ENCODE measurements around the gene MYADML2. TPM values are rescaled to one million over a fixed set of nuclear protein-coding genes. Genes with fewer than 3 reads are reported as not detected.
A peak's percentile ranks its signal among the peaks of the same experiment; 100 is the strongest.

Gene MYADML2
- total RNA-seq, 1 experiment from 2014 or later, result 0.46 TPM

DNA sequence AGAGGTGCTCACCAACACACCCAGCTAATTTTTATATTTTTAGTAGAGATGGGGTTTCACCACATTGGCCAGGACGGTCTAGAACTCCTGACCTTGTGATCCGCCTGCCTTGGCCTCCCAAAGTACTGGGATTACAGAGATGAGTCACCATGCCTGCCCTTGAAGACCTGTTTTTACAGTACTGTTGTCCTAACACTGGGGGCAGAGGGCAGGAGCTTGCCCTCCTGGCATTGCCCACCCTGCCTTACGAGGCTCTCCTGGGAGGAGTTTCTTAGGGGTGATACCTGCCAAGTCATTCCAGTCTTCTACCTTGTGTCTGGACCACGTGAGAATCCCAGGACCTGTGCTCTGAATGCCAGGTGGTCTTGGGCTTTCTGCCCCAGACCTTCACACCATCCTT is 33.1 kb upstream of the MYADML2 start:
- Mint-ChIP-seq H3K4me3 (peak overlapping the region; percentile 25; the same call in 1 of the 2 replicates), H3K9me3 (peaks cover under 1% of the 10 kb centered on the region; the same call in 1 of the 2 replicates), H3K27me3 (ENCODE audit: low read depth) (peaks cover 18% of the 10 kb centered on the region), H3K36me3 (peaks cover 17% of the 10 kb centered on the region), H3K4me1 (peaks cover 6% of the 10 kb centered on the region; the same call in 1 of the 2 replicates), H3K27ac (peak overlapping the region; percentile 65; the same call in 1 of the 2 replicates)
- no peak for TF ChIP-seq SOX15 (CRISPR knock-in tag; IDR thresholded peaks at IDR 0.05)
- no peak for TF ChIP-seq NFYB (CRISPR knock-in tag; conservative IDR thresholded peaks at IDR 0.05; ENCODE audit: low read depth)
- no peak for TF ChIP-seq TEAD1 (CRISPR knock-in tag; IDR thresholded peaks at IDR 0.05)
- TF ChIP-seq, protein P1, sequence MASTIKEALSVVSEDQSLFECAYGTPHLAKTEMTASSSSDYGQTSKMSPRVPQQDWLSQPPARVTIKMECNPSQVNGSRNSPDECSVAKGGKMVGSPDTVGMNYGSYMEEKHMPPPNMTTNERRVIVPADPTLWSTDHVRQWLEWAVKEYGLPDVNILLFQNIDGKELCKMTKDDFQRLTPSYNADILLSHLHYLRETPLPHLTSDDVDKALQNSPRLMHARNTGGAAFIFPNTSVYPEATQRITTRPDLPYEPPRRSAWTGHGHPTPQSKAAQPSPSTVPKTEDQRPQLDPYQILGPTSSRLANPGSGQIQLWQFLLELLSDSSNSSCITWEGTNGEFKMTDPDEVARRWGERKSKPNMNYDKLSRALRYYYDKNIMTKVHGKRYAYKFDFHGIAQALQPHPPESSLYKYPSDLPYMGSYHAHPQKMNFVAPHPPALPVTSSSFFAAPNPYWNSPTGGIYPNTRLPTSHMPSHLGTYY (CRISPR knock-in tag; IDR thresholded peaks at IDR 0.05), result no peak
- no peak for TF ChIP-seq FOXK1 (CRISPR knock-in tag; IDR thresholded peaks at IDR 0.05)
- CTCF ChIA-PET, result interaction anchor here (1.8 kb wide), 1 partner anchor 40 kb away, joined by 5 read pairs; no protein-coding TSS in a partner anchor
- DNase-seq (ENCODE audit: low spot score) (no peak), ATAC-seq (no peak)
- POLR2A ChIA-PET, result no interaction called here

DNA sequence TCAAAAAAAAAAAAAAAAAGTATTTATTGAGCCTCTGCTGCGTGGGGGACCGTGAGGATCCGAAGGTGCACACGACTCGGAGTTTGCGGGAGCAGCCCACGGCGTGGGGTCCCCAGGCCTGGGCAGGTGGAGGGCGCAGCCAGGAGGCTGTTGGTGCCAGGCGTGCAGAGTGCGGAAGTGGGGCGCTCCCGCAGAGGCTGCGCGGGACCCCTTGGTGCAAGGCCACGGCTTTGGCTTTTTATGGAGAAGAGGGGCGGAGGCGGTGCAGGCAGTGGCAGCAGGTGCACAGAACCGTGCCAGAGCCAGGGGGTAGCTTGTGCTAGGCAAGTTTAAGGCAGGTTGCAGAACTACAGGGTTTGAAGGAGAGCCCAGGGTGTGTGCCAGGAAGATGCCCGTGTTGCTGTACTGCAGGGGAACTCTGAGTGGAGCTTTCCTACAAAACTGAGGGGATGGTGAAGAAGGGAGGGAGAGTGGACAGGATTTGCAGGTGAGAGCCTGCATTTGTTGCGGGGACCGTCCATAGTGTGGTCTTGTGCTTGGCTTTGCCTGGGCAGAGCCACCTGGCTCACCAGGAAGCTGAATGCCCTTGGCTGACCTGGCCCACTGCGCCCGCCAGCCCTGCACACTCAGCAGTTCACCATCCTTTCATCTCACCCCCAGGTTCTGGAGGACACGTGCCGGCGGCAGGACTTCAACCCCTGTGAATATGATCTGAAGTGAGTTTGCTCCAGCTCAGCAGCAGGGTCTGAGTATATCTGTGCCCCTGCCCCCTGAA is 31.7 kb upstream of the MYADML2 start:
- ATAC-seq (no peak), DNase-seq (ENCODE audit: low spot score) (no peak)
- Mint-ChIP-seq H3K27me3 (ENCODE audit: low read depth) (peaks cover 32% of the 10 kb centered on the region), H3K9me3 (peaks cover 9% of the 10 kb centered on the region), H3K36me3 (peaks cover 9% of the 10 kb centered on the region), H3K27ac (no peak overlapping the region; the same call in 1 of the 2 replicates), H3K4me3 (peak overlapping the region; percentile 75), H3K4me1 (peaks cover 6% of the 10 kb centered on the region; the same call in 1 of the 2 replicates)
- ChIA-PET CTCF (interaction anchor here (1.1 to 1.8 kb wide), 3 partner anchors 17 to 41 kb away, joined by 3 to 5 read pairs (median 3); no protein-coding TSS in a partner anchor), POLR2A (interaction anchor here (0.9 kb wide), 1 partner anchor 68 kb away, joined by 3 read pairs; the partner anchor contains the start of gene PCYT2)
- peak; percentile 31; the same call in 1 of the 2 replicates for TF ChIP-seq FOXP1 (CRISPR knock-in tag; IDR thresholded peaks at IDR 0.05; ENCODE audit: borderline replicate concordance)
- TF ChIP-seq, protein P2, sequence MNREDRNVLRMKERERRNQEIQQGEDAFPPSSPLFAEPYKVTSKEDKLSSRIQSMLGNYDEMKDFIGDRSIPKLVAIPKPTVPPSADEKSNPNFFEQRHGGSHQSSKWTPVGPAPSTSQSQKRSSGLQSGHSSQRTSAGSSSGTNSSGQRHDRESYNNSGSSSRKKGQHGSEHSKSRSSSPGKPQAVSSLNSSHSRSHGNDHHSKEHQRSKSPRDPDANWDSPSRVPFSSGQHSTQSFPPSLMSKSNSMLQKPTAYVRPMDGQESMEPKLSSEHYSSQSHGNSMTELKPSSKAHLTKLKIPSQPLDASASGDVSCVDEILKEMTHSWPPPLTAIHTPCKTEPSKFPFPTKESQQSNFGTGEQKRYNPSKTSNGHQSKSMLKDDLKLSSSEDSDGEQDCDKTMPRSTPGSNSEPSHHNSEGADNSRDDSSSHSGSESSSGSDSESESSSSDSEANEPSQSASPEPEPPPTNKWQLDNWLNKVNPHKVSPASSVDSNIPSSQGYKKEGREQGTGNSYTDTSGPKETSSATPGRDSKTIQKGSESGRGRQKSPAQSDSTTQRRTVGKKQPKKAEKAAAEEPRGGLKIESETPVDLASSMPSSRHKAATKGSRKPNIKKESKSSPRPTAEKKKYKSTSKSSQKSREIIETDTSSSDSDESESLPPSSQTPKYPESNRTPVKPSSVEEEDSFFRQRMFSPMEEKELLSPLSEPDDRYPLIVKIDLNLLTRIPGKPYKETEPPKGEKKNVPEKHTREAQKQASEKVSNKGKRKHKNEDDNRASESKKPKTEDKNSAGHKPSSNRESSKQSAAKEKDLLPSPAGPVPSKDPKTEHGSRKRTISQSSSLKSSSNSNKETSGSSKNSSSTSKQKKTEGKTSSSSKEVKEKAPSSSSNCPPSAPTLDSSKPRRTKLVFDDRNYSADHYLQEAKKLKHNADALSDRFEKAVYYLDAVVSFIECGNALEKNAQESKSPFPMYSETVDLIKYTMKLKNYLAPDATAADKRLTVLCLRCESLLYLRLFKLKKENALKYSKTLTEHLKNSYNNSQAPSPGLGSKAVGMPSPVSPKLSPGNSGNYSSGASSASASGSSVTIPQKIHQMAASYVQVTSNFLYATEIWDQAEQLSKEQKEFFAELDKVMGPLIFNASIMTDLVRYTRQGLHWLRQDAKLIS (CRISPR knock-in tag; IDR thresholded peaks at IDR 0.05; ENCODE audit: borderline replicate concordance), result no peak

DNA sequence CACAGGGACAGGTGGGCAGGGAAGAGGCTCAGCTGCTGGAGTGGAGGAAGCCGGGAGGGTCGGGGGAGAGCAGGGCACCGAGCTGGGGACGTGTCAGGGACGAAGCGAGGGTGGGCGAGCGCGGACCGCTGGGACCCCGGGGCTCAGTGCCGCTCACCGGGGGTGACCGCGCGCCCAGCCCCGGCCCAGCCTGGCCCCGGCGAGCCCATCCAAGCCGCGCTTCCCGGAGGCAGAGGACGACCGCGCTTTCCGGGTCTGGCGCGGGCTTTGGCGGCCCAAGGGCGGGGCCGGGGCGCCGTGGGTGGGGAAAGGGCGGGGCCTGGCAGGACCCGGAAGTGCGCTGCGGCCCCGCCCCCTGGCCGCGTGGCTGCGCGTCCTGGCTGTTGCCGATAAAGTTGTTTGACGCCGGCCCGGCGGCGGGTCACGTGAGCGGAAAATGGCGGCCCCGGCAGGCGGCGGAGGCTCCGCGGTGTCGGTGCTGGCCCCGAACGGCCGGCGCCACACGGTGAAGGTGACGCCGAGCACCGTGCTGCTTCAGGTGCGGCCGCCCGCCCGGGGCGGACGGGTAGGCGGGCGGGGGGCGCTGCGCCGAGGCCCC is 30.3 kb upstream of the MYADML2 start, which contains the start of gene ASPSCR1:
ASPSCR1 (plus strand) TSS at position 419 of the 598 bp plus-strand sequence; CDS start at position 437, 18 bp downstream.
- CTCF ChIA-PET, result interaction anchor here (0.6 to 1.6 kb wide), 6 partner anchors 17 to 60 kb away, joined by 3 to 8 read pairs (median 4); partner anchors contain the start of genes DCXR, MAFG and NOTUM
- H3K27ac Mint-ChIP-seq, result no peak within 1 kb of the TSS
- POLR2A ChIA-PET, result interaction anchor here (1.2 to 1.4 kb wide), 3 partner anchors 9 to 60 kb away, joined by 4 to 7 read pairs (median 4); partner anchors contain the start of gene DCXR
- H3K27me3 Mint-ChIP-seq (ENCODE audit: low read depth), result peaks cover 44% of the 10 kb centered on the region
- peaks cover 12% of the 10 kb centered on the region for H3K36me3 Mint-ChIP-seq
- peaks cover 6% of the 10 kb centered on the region; the same call in 1 of the 2 replicates for H3K4me1 Mint-ChIP-seq
- DNase-seq (ENCODE audit: low spot score) (peak; percentile 88), ATAC-seq (peak; percentile 81)
- peaks cover 17% of the 10 kb centered on the region for H3K9me3 Mint-ChIP-seq
- H3K4me3 Mint-ChIP-seq, result peak within 1 kb of the TSS; percentile 88
- TF ChIP-seq SP1 (CRISPR knock-in tag; conservative IDR thresholded peaks at IDR 0.05) (peak; percentile 99), ZNF232 (CRISPR knock-in tag; IDR thresholded peaks at IDR 0.05) (no peak), ZNF396 (CRISPR knock-in tag; IDR thresholded peaks at IDR 0.05; ENCODE audit: borderline replicate concordance) (no peak), GABPB1 (CRISPR knock-in tag; IDR thresholded peaks at IDR 0.05) (peak; percentile 64), GTF2I (CRISPR knock-in tag; conservative IDR thresholded peaks at IDR 0.05) (no peak), FOXJ3 (CRISPR knock-in tag; IDR thresholded peaks at IDR 0.05; ENCODE audit: borderline replicate concordance) (no peak), NFATC4 (CRISPR knock-in tag; IDR thresholded peaks at IDR 0.05) (no peak)
- TF ChIP-seq, protein P3, sequence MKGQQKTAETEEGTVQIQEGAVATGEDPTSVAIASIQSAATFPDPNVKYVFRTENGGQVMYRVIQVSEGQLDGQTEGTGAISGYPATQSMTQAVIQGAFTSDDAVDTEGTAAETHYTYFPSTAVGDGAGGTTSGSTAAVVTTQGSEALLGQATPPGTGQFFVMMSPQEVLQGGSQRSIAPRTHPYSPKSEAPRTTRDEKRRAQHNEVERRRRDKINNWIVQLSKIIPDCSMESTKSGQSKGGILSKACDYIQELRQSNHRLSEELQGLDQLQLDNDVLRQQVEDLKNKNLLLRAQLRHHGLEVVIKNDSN (CRISPR knock-in tag; IDR thresholded peaks at IDR 0.05), result peak; percentile 96
- TF ChIP-seq, protein P4, sequence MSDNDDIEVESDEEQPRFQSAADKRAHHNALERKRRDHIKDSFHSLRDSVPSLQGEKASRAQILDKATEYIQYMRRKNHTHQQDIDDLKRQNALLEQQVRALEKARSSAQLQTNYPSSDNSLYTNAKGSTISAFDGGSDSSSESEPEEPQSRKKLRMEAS (CRISPR knock-in tag; IDR thresholded peaks at IDR 0.05), result peak; percentile 88
- TF ChIP-seq, protein P5, sequence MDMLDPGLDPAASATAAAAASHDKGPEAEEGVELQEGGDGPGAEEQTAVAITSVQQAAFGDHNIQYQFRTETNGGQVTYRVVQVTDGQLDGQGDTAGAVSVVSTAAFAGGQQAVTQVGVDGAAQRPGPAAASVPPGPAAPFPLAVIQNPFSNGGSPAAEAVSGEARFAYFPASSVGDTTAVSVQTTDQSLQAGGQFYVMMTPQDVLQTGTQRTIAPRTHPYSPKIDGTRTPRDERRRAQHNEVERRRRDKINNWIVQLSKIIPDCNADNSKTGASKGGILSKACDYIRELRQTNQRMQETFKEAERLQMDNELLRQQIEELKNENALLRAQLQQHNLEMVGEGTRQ (CRISPR knock-in tag; IDR thresholded peaks at IDR 0.05), result peak; percentile 98
- TF ChIP-seq, protein P6, sequence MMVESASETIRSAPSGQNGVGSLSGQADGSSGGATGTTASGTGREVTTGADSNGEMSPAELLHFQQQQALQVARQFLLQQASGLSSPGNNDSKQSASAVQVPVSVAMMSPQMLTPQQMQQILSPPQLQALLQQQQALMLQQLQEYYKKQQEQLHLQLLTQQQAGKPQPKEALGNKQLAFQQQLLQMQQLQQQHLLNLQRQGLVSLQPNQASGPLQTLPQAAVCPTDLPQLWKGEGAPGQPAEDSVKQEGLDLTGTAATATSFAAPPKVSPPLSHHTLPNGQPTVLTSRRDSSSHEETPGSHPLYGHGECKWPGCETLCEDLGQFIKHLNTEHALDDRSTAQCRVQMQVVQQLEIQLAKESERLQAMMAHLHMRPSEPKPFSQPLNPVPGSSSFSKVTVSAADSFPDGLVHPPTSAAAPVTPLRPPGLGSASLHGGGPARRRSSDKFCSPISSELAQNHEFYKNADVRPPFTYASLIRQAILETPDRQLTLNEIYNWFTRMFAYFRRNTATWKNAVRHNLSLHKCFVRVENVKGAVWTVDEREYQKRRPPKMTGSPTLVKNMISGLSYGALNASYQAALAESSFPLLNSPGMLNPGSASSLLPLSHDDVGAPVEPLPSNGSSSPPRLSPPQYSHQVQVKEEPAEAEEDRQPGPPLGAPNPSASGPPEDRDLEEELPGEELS (CRISPR knock-in tag; IDR thresholded peaks at IDR 0.05), result peak; percentile 69; the same call in 1 of the 2 replicates
